ENCODE measurements around the gene RASAL1.
A peak's percentile ranks its signal among the peaks of the same experiment; 100 is the strongest.

- TF ChIP-seq CTCF (conservative IDR thresholded peaks at IDR 0.05; ENCODE audit: low read depth, low read length): peak; percentile 97
- TF ChIP-seq EZH2 (IDR thresholded peaks at IDR 0.05; ENCODE audit: borderline replicate concordance, low read depth, low read length, poor library complexity, severe bottlenecking): no peak
Measured at GRCh38 chr12:113174461-113175384, 39.2 kb upstream of the RASAL1 start.

Data from A673 (cell line).